Anterior cingulate cortex (tissue), 58 donors: ENCODE results near the gene CPZ.
"Not testable (repeated sequence)": the region's sequence is repeated elsewhere in the genome, so short reads cannot be mapped to it uniquely, and the experiment has no call there.

Source experiments
- DNase-seq, 58 donors: peaks; one replicate each; lab custom pipeline; 2025; lab: John Stamatoyannopoulos, UW

Gene CPZ

GRCh38 chr4:8647626-8648025 lies 55.1 kb downstream of the CPZ start:
- no peak for DNase-seq

GRCh38 chr4:8648296-8648695 lies 55.7 kb downstream of the CPZ start:
- DNase-seq: no peak

GRCh38 chr4:8648816-8649630 lies 56.5 kb downstream of the CPZ start:
- DNase-seq: no peak

GRCh38 chr4:8649631-8650361 lies 57.2 kb downstream of the CPZ start:
- DNase-seq: no peak

- no peak for DNase-seq
These were observed 59.2 kb downstream of the CPZ start for GRCh38 chr4:8651661-8652180.

- DNase-seq: no peak
These were observed 59.9 kb downstream of the CPZ start for GRCh38 chr4:8652181-8653078.

DNA sequence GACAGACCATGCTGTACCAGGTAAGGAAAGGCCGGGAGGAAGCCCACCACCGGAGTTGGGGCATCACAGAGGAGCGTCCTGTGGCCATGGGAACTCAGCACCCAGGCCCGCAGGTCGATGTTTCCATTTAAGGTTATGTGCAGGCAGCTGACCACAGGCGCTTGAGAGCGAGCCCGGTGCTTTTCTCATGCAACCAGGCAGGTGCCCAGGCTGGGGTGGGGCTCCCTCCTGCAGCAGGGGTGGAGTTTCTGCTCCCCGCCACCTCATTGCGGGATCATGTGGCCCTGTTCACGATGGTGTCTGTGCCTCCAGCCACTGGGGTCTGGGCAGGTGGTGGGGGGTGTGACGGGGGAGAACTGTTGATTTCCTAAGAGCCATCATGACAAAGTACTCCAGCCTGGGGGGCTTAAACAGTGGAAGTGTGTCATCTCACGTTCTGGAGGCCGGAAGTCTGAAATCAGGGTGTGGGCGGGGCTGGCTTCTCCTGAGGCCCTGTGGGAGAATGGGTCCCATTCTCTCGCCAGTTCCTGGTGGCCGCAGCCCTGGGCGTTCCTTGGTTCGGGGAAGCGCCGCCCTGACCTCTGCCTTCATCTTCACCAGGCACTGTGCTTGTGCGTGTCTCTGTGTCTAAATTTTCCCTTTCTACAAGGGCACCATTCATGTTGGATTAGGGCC lies 60.9 kb downstream of the CPZ start:
- no peak for DNase-seq

GRCh38 chr4:8654139-8654538 lies 61.6 kb downstream of the CPZ start:
- not testable (repeated sequence) for DNase-seq

DNA sequence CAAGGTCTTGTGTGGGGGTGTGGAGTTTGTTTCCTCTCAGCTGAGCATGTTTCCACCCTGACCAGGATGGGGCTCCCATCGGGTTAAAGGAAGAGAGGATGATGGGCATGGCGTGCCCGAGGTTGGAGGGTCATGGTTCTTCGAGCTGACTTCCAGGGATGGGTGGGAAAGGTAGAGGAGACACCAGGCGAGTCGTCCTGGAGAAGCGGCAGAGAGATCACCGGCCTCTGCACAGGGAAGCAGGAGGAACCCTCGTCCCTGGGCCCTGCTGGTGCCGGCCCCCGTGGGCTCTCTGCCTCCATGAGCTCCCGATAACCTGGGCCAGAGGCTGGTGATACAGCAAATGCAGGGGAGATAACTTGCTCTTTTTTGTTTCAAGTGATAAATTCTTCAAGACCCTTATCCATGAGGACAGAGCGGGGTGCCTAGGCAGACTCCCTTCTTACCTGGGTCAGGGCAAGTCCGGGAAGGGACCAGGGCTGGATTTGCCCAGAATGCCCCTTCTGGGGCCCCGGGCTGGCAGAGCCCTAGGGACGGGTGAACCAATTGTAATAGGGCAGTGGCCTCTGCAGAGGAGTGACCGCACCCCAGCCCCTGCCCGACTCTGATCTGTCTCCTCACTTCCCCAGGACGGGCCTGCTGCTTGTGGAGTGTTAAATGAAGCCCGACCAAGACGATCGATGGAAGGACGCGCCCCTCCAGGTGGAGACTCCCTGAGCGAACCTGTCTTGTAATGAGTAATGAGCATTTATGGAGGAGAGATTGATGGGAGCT lies 63.0 kb downstream of the CPZ start:
- DNase-seq: no peak

DNA sequence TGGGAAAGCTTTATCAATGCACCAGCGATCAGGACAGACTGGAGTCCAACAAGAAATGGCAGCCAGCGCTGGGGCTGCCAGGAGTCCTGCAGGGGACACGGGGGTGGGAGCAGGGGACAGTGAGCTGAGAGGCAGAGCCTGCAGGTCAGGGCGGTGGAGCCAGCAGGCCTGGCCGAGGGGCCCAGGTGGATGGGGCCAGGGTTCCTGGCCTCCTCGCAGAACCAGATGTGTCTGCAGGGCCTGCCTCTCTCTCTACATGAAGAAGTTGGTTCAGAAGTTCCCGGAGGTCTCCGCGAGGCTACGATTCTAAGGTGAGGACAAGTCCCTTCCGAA lies 63.6 kb downstream of the CPZ start:
- no peak for DNase-seq

DNA sequence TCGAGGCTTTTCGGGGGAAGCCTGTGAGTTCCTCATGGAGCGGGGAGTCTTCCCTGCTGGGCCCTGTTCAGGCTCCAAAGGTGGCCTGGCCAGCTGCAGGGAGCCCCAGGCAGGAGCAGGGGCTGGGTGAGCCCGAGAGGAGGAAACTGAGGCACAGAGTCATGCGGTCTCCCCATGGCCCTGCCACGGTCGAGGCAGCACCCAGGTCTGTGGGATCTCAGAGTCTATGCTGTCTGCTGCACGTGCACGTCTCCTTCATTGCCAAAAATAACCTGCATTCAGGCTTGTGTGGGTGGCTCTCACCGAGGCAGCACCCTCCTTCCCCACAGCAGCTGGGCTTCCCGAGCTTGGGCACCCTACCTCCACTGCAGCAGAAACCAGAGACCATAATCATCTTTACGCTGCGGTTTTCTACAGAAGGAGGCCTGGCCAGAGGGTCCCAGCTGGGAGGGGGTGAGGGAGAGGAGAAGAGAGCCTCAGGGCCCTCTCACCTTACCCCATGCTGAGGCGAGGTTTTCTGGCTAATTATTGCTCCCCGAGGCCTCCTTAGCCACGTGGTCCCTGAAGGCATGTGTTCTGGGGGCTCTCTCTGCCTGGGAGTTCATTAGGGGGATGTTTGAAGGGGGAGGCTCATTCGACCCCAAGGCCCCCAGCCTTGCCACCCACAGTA lies 64.3 kb downstream of the CPZ start:
- DNase-seq: no peak

DNA sequence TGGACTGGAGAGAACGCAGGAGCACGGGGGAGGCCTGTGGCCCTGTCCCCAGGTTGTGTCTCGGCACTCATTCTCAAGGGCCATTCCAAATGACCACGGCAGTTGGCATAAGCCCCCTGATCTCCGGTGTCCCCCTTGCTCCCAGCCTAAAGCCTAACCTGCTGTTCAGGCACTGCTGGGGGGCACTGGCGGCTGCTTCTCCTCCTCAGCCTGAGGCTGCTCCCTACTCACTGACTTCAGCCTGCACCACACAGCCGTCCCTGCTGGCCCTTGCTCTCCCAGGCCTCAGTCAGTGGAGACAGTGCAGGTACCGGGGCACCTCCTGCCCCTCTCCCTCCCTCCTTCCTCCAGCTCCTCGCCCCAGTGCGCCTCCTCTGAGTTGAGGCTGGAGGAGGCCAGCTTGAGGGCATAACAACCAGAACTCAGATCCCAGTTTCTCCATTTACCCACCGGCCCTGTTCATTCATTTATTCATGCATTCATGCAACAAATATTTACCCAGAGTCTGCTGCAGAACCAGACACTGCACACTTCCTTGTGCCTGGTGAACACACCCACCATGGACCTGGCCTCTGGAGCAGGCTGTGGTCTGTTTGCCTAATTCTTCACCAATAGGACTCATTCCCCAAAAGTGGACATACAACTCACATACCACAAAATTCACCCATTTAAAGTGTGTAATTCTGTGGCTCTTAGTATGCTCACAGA lies 65.0 kb downstream of the CPZ start:
- no peak for DNase-seq

GRCh38 chr4:8662776-8663175 lies 70.2 kb downstream of the CPZ start:
- DNase-seq: no peak

DNA sequence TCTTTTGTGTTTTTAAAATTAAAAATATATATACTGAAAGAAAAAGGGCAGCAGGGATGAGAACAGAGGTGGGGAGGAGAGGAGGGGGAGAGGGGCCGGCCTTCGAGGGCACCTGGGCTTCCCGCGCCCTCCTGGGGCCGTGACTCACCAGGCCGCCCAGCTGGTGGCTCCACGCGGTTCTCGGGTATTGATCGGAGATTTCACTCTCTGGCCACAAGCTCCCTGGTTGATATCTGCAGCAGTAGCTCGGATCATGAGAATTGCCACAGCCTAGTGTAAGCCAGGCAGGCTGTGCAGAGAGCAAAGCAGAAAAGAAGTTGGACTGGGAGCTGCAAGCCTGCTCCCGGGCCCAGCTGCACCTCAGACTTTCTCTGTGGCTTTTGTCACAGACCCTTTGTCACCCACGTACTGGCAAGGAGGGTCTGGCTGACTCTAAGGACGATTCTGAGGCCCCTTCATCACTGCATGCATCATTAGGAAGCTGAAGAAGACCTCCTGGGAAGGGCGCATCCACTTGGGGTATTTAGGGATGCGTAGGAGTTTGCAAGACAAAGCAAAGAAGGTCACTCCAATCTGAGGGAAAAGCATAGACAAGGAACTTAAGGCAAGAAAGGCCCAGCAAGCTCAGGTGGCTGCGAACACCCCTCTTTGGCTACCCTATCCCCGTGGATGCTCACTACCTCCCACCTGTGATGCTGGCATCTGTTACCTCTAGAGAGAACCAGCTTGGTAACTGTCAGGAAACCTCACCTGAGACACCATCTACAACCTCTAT lies 71.7 kb downstream of the CPZ start:
- DNase-seq: no peak

- DNase-seq: no peak
These were observed 72.4 kb downstream of the CPZ start for GRCh38 chr4:8664976-8665375.

DNA sequence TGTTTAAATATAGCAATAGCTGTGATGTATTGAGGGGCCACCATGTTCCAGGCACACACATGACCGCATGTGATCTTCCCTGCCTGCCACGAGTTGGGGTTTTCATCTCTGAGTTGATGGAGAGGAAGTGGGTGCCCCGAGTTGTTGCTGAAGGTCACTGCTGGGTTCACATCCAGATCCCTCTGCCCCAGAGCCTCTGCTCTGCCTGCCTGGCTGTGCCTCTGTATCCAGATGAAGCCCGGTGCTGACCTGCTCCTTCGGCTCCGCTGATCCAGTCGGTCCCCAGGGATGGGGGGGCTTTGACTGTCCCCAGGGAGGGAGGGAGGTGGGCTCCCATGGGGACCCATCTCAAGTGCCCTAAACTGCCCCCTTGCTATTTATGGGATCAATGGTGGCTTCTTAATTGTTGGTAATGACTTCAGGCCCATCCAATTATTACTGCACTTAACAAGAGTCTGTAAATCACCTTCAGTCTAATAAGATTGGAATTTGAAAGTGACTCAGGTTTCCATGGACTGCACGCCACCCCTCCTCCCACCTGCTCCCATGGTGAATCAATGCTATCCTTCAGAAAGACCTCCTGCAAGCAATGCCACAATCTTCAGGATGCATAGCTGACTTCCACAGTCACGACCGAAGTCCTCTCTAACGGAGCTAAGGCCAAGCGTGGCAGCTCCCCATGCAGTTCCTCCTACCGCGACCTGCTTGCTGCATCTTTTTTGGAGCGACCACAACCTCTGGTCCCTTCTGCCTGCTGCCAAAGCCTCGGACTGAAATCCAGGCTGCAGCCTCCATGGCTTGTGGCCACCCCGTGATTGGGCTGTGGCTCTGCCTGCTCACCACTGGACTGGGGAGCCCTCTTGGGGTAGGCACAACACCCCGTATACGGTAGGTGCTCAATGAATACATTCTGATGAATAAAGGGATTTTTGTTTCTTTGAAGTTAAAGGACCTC lies 73.1 kb downstream of the CPZ start:
- no peak for DNase-seq
